GM12891 (cell line): ENCODE measurements around the gene SURF6.

Experiments used
- PAX5 ChIP-seq: IDR thresholded peaks from 2 replicates; pipeline ENCODE4 v1.6.1; 2011; ENCODE audit warnings: low read length, moderate library complexity, mild to moderate bottlenecking; ENCODE audit not compliant: insufficient read depth, severe bottlenecking
- POLR2A ChIP-seq: IDR thresholded peaks from 2 replicates; pipeline ENCODE4 v1.6.1; 2011; ENCODE audit warnings: low read depth, low read length, control low read depth
- POLR2AphosphoS5 ChIP-seq: IDR thresholded peaks from 2 replicates; pipeline ENCODE4 v1.6.1; 2011; ENCODE audit warnings: low read depth, low read length, control low read depth
- POU2F2 ChIP-seq: IDR thresholded peaks from 2 replicates; pipeline ENCODE4 v1.6.1; 2011; ENCODE audit warnings: low read depth, mild to moderate bottlenecking, control low read depth, low read length, moderate library complexity
- SPI1 ChIP-seq: IDR thresholded peaks from 2 replicates; pipeline ENCODE4 v1.6.1; 2011; ENCODE audit warnings: low read depth, low read length, control low read depth
- TAF1 ChIP-seq: IDR thresholded peaks from 2 replicates; pipeline ENCODE4 v1.6.1; 2011; ENCODE audit warnings: low read depth, low read length, control low read depth

DNA sequence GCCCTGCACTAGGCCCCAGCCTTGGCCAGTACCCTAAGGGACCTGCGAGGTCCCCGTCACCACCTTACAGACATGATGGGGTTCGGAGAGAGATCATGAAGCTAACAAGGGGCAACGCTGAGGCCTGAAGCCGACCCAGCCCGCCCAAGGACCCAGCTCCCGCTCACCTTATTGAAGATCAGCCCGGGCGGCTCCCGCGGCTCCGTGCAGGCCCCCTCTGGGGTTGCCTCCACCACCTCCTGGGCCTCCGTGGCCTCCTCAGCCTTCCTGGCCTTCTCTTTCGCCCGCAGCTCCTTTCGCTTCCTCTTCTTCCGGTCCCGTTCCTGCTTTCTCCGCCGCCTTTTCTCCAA is 3.6 kb downstream of the SURF6 start:
- TF ChIP-seq POLR2A (no peak), TAF1 (no peak), POLR2AphosphoS5 (no peak), SPI1 (no peak), POU2F2 (no peak), PAX5 (no peak)
